Erythroblast (primary cell): ENCODE data around the gene OGN.

Experiments
- GATA1 ChIP-seq: IDR thresholded peaks from 2 replicates; pipeline ENCODE4 v1.6.1; 2011; ENCODE audit warnings: low read depth, mild to moderate bottlenecking, control low read depth, low read length, moderate library complexity
- POLR2A ChIP-seq: IDR thresholded peaks from 2 replicates; pipeline ENCODE4 v1.6.1; 2011; ENCODE audit warnings: mild to moderate bottlenecking, low read length

GRCh38 chr9:92444841-92445240, 40.5 kb upstream of the OGN start:
- TF ChIP-seq POLR2A (no peak), GATA1 (no peak)
